SU-DHL-6 (cell line): ENCODE measurements around the gene ACOT2.
A peak's percentile ranks its signal among the peaks of the same experiment; 100 is the strongest.

ENCODE experiments used
- H2AFZ ChIP-seq: fragments of 200-600 bp; sonication (generic); 2 replicates; pipeline ENCODE4 v1.6.1; 2014; ENCODE audit warnings: low read depth, mild to moderate bottlenecking, moderate library complexity, mixed read lengths, antibody characterized with exemption, low read length; ENCODE audit not compliant: severe bottlenecking
- H3F3A ChIP-seq: fragments of 200-600 bp; shearing (Covaris generic); 2 replicates; pipeline ENCODE4 v1.6.0; 2016; ENCODE audit warnings: antibody characterized with exemption, mild to moderate bottlenecking; ENCODE audit not compliant: insufficient read depth
- H3K27ac ChIP-seq: fragments of 200-600 bp; sonication (generic); 2 replicates; pipeline ENCODE4 v1.5.1; 2016; ENCODE audit warnings: low read depth, mild to moderate bottlenecking, low read length, moderate library complexity, mixed read lengths
- H3K27me3 ChIP-seq: fragments of 200-600 bp; sonication (generic), shearing (Covaris generic); 2 replicates; pipeline ENCODE4 v1.6.0; 2014; ENCODE audit warnings: mild to moderate bottlenecking, low read length
- H3K36me3 ChIP-seq: fragments of 200-600 bp; sonication (generic); 2 replicates; pipeline ENCODE4 v1.6.1; 2014; ENCODE audit warnings: mild to moderate bottlenecking, low read length, mixed read lengths
- H3K4me2 ChIP-seq: fragments of 300-600, 200-600 bp; shearing (Covaris generic), sonication (generic); 2 replicates; pipeline ENCODE4 v1.6.0; 2014; ENCODE audit warnings: low read length, low read depth, mild to moderate bottlenecking; ENCODE audit not compliant: poor library complexity, severe bottlenecking
- H3K4me3 ChIP-seq: fragments of 200-600 bp; sonication (generic); 2 replicates; pipeline ENCODE4 v1.5.1; 2014; ENCODE audit warnings: antibody characterized with exemption, low read length, mild to moderate bottlenecking, mixed read lengths; ENCODE audit not compliant: insufficient read depth, poor library complexity, severe bottlenecking
- H3K79me2 ChIP-seq: fragments of 200-600 bp; sonication (generic); 2 replicates; pipeline ENCODE4 v1.6.1; 2014; ENCODE audit warnings: mild to moderate bottlenecking, low read length, moderate library complexity; ENCODE audit not compliant: insufficient read depth
- H3K9ac ChIP-seq: fragments of 200-600 bp; sonication (generic); 2 replicates; pipeline ENCODE4 v1.7.0; 2014; ENCODE audit warnings: mild to moderate bottlenecking, low read length
- H3K9me2 ChIP-seq: fragments of 200-600 bp; sonication (generic); replicated peaks from 2 replicates; pipeline ENCODE4 v1.6.1; 2014; ENCODE audit warnings: low read length; ENCODE audit not compliant: insufficient read depth
- H3K9me3 ChIP-seq: fragments of 200-600 bp; sonication (generic); 2 replicates; pipeline ENCODE4 v1.6.1; 2014; ENCODE audit warnings: low read length, mixed read lengths; ENCODE audit not compliant: insufficient read depth
- H4K20me1 ChIP-seq: fragments of 200-600 bp; sonication (generic); 2 replicates; pipeline ENCODE4 v1.6.1; 2014; ENCODE audit warnings: low read depth, mild to moderate bottlenecking, antibody characterized with exemption, low read length, moderate library complexity, mixed read lengths
- CTCF ChIP-seq: fragments of 200-600 bp; sonication (generic); IDR thresholded peaks from one replicate; pipeline ENCODE4 v1.5.1; 2017; ENCODE audit warnings: antibody characterized with exemption, mild to moderate bottlenecking, low read length, moderate library complexity; ENCODE audit not compliant: insufficient read depth, poor library complexity, severe bottlenecking
- EZH2phosphoT487 ChIP-seq: fragments of 200-600 bp; sonication (generic), shearing (Covaris generic); conservative IDR thresholded peaks from 2 replicates; pipeline ENCODE4 v1.6.1; 2018; ENCODE audit warnings: mild to moderate bottlenecking, antibody characterized with exemption, low read length, moderate library complexity, mixed read lengths

The ACOT2 gene

DNA sequence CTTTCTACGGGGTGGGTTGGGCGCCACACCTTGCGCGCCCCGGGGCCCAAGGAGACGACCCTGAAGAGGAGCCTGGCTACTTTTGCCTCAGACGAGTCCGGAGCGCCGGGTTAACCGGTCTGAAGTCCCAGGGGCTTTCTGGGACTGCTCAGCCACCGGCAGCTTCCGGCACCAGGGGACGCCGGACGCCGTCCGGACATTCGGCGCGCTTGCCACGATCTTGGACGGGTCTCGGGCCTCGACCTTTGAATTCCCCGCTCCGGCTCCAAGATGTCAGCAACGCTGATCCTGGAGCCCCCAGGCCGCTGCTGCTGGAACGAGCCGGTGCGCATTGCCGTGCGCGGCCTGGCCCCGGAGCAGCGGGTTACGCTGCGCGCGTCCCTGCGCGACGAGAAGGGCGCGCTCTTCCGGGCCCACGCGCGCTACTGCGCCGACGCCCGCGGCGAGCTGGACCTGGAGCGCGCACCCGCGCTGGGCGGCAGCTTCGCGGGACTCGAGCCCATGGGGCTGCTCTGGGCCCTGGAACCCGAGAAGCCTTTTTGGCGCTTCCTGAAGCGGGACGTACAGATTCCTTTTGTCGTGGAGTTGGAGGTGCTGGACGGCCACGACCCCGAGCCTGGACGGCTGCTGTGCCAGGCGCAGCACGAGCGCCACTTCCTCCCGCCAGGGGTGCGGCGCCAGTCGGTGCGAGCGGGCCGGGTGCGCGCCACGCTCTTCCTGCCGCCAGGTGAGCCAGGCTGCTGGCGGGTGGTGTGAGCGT lies 22.9 kb downstream of the ACOT2 start, which contains the start of gene ACOT4:
ACOT4 (plus strand) TSS at position 184 of the 760 bp plus-strand sequence; CDS start at position 271, 87 bp downstream.
- no peaks in the 10 kb centered on the region for H4K20me1 ChIP-seq
- H3K4me3 ChIP-seq: no peak within 1 kb of the TSS
- TF ChIP-seq EZH2phosphoT487 (no peak), CTCF (no peak)
- H3K27ac ChIP-seq: no peak within 1 kb of the TSS
- no peaks in the 10 kb centered on the region for H3F3A ChIP-seq
- no peaks in the 10 kb centered on the region for H3K36me3 ChIP-seq
- H3K4me2 ChIP-seq: peak within 1 kb of the TSS; percentile 24
- H3K9me2 ChIP-seq: no peaks in the 10 kb centered on the region
- H3K9ac ChIP-seq: no peak within 1 kb of the TSS
- H3K27me3 ChIP-seq: no peaks in the 10 kb centered on the region
- no peak within 1 kb of the TSS for H2AFZ ChIP-seq
- H3K79me2 ChIP-seq: no peaks in the 10 kb centered on the region
- no peaks in the 10 kb centered on the region for H3K9me3 ChIP-seq

DNA sequence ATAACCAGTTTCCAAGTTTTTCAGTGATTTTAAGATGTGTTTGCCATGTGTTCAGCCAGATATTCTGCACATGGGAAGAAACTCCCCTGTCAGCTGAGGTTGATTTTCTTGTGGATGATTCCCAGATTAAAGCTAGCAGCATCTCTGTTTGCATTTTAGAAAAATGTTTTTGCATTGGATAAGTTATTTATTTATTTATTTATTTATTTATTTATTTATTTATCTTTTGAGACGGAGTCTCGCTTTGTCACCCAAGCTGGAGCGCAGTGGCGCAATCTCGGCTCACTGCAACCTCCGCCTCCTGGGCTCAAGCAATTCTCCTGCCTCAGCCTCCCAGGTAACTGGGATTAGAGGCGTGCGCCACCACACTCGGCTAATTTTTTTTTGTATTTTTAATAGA lies 25.5 kb downstream of the ACOT2 start:
- Histone ChIP-seq H4K20me1 (no peaks in the 10 kb centered on the region), H3K27ac (no peak overlapping the region), H3K9me2 (no peaks in the 10 kb centered on the region), H3K36me3 (no peaks in the 10 kb centered on the region), H3F3A (no peaks in the 10 kb centered on the region), H2AFZ (no peak overlapping the region), H3K4me2 (no peak overlapping the region), H3K79me2 (no peaks in the 10 kb centered on the region), H3K27me3 (no peaks in the 10 kb centered on the region), H3K9me3 (no peaks in the 10 kb centered on the region), H3K4me3 (no peak overlapping the region), H3K9ac (no peak overlapping the region)
- TF ChIP-seq EZH2phosphoT487 (no peak), CTCF (no peak)

DNA sequence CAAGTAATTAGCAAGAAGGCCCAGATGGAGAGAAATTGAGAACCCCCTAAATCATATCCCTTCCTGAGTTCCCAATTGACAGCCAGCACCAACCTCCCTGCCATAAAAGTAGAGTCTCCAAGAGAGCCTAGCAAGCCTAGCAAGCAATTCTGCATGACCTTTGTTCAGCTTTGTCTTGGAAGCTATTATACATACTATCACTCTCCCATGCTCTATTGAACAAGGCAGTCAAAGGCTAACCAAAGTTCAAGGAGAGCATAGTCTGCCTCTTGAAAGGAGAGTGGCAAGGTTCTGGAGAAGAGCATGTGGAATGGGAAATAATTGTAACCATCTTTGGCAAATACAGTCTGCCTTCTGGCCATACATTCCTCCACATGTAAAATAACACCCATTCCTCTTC lies 30.5 kb downstream of the ACOT2 start:
- Histone ChIP-seq H2AFZ (no peak overlapping the region), H3K4me2 (no peak overlapping the region), H3K9me3 (no peaks in the 10 kb centered on the region), H3K27me3 (no peaks in the 10 kb centered on the region), H3K9ac (no peak overlapping the region), H3K36me3 (no peaks in the 10 kb centered on the region), H3F3A (no peaks in the 10 kb centered on the region), H3K79me2 (no peaks in the 10 kb centered on the region), H3K9me2 (no peaks in the 10 kb centered on the region), H3K4me3 (no peak overlapping the region), H3K27ac (no peak overlapping the region), H4K20me1 (no peaks in the 10 kb centered on the region)
- no peak for TF ChIP-seq EZH2phosphoT487
- TF ChIP-seq CTCF: no peak
